ENCODE data around the gene BCL3.

DNA sequence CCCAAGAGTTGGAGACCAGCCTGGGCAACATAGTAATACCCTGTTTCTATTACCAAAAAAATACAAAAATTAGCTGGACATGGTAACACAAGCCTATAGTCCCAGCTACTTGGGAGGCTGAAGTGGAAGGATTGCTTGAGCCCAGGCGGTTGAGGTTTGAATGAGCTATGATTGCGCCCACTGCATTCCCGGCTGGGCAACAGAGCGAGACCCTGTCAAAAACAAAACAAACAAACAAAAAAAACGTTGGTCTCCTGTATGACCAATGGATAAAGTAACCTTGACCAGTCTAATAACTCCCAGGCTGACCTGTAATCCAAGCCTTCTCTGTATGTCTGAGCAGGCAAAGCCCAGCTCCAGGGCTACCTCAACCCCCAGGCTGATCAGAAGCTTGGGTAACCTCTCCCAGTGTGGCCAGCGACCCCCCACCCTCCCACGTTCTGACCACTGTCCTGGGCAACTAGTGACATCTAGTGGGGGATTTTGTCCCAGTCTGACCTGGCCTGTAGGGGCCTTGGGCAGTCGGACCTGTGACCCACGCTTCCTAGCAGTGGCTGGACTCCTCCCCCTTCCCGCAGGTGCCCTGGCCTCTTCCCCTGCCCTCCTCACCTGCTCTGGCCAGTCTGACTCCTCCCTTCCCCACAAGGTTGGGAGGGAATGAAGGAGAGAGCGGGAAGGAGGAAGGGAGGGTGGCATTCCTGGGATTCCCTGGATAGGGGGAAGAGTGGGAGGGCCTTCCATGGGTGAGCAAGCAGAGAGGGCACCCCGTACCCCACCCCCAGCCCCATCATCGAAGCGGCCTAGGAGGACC lies 59.3 kb downstream of the BCL3 start:
- no peak for TF ChIP-seq POLR2A (IDR thresholded peaks at IDR 0.05)
- TF ChIP-seq, protein P1, sequence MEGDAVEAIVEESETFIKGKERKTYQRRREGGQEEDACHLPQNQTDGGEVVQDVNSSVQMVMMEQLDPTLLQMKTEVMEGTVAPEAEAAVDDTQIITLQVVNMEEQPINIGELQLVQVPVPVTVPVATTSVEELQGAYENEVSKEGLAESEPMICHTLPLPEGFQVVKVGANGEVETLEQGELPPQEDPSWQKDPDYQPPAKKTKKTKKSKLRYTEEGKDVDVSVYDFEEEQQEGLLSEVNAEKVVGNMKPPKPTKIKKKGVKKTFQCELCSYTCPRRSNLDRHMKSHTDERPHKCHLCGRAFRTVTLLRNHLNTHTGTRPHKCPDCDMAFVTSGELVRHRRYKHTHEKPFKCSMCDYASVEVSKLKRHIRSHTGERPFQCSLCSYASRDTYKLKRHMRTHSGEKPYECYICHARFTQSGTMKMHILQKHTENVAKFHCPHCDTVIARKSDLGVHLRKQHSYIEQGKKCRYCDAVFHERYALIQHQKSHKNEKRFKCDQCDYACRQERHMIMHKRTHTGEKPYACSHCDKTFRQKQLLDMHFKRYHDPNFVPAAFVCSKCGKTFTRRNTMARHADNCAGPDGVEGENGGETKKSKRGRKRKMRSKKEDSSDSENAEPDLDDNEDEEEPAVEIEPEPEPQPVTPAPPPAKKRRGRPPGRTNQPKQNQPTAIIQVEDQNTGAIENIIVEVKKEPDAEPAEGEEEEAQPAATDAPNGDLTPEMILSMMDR (IDR thresholded peaks at IDR 0.05), result peak; percentile 12 to 41 (median 31)

All from testis (tissue), 2 donors.